ENCODE measurements around the gene IL17RC. TPM values are rescaled to one million over a fixed set of nuclear protein-coding genes. Genes with fewer than 3 reads are reported as not detected.

The IL17RC gene
- total RNA-seq, 4 donors from 2014 or later = 60.4 to 68.4 (median 65.1) TPM

GRCh38 chr3:9949626-9950025, 32.7 kb downstream of the IL17RC start:
- Histone ChIP-seq H3K27ac (no peak overlapping the region), H3K4me3 (no peak overlapping the region), H3K27me3 (no peaks in the 10 kb centered on the region), H3K36me3 (peaks cover 0 to 23% (median 0%) of the 10 kb centered on the region in 3 donors), H3K9me3 (no peaks in the 10 kb centered on the region), H3K4me1 (peaks cover 0 to 40% (median 15%) of the 10 kb centered on the region in 4 donors)
- 58 to 69% methylated on average over 5 to 9 of the region's 9 CpGs for WGBS, 2 donors
- no peak for DNase-seq (ENCODE audit: low spot score in 2 of 2)
- TF ChIP-seq CTCF (IDR thresholded peaks at IDR 0.05) (no peak), EP300 (IDR thresholded peaks at IDR 0.05) (no peak), POLR2A (IDR thresholded peaks at IDR 0.05) (no peak)

- H3K27ac ChIP-seq = no peak overlapping the region
- TF ChIP-seq EP300 (IDR thresholded peaks at IDR 0.05) (no peak), POLR2A (IDR thresholded peaks at IDR 0.05) (no peak), CTCF (IDR thresholded peaks at IDR 0.05) (no peak)
- H3K4me1 ChIP-seq = peaks cover 0 to 40% (median 15%) of the 10 kb centered on the region in 4 donors
- WGBS, 2 donors = 44 to 48% methylated on average over 6 to 7 of the region's 7 CpGs
- no peaks in the 10 kb centered on the region for H3K27me3 ChIP-seq
- H3K4me3 ChIP-seq = peak overlapping the region in 1 of 4 donors; percentile 50
- DNase-seq (ENCODE audit: low spot score in 2 of 2) = no peak
- H3K36me3 ChIP-seq = peaks cover 0 to 21% (median 0%) of the 10 kb centered on the region in 3 donors
- no peaks in the 10 kb centered on the region for H3K9me3 ChIP-seq
Measured at GRCh38 chr3:9951126-9951525, 34.2 kb downstream of the IL17RC start.

GRCh38 chr3:9951598-9951961, 34.7 kb downstream of the IL17RC start:
- Histone ChIP-seq H3K4me1 (peaks cover 0 to 38% (median 15%) of the 10 kb centered on the region in 4 donors), H3K36me3 (peaks cover 0 to 21% (median 0%) of the 10 kb centered on the region in 3 donors), H3K27me3 (no peaks in the 10 kb centered on the region), H3K4me3 (peak overlapping the region; percentile 23 to 60 (median 42)), H3K9me3 (no peaks in the 10 kb centered on the region), H3K27ac (no peak overlapping the region)
- no peak for DNase-seq (ENCODE audit: low spot score in 2 of 2)
- TF ChIP-seq EP300 (IDR thresholded peaks at IDR 0.05) = no peak
- no peak for TF ChIP-seq POLR2A (IDR thresholded peaks at IDR 0.05)
- TF ChIP-seq CTCF (IDR thresholded peaks at IDR 0.05) = no peak
- WGBS, 2 donors = 29 to 41% methylated on average over 10 of the region's 10 CpGs

- peaks cover 0 to 38% (median 15%) of the 10 kb centered on the region in 4 donors for H3K4me1 ChIP-seq
- peaks cover 0 to 21% (median 0%) of the 10 kb centered on the region in 3 donors for H3K36me3 ChIP-seq
- no peak for DNase-seq (ENCODE audit: low spot score in 2 of 2)
- H3K9me3 ChIP-seq = no peaks in the 10 kb centered on the region
- TF ChIP-seq EP300 (IDR thresholded peaks at IDR 0.05) (no peak), CTCF (IDR thresholded peaks at IDR 0.05) (no peak), POLR2A (IDR thresholded peaks at IDR 0.05) (no peak)
- H3K27me3 ChIP-seq = no peaks in the 10 kb centered on the region
- H3K27ac ChIP-seq = peak within 1 kb of the TSS in 1 of 4 donors; percentile 55
- H3K4me3 ChIP-seq = peak within 1 kb of the TSS; percentile 23 to 60 (median 42)
- 4 to 8% methylated on average over 42 to 43 of the region's 52 CpGs for WGBS, 2 donors
Measured at GRCh38 chr3:9951962-9952805, 35.3 kb downstream of the IL17RC start, which contains the start of gene PRRT3. Gene PRRT3 (minus strand): TSS chr3:9952408. CDS start chr3:9950115, 2,293 bp downstream.

- no peak for DNase-seq (ENCODE audit: low spot score in 2 of 2)
- H3K4me3 ChIP-seq = no peak overlapping the region
- H3K9me3 ChIP-seq = no peaks in the 10 kb centered on the region
- peaks cover 0 to 12% (median 0%) of the 10 kb centered on the region in 3 donors for H3K36me3 ChIP-seq
- no peaks in the 10 kb centered on the region for H3K27me3 ChIP-seq
- TF ChIP-seq EP300 (IDR thresholded peaks at IDR 0.05) = no peak
- no peak for TF ChIP-seq POLR2A (IDR thresholded peaks at IDR 0.05)
- TF ChIP-seq CTCF (IDR thresholded peaks at IDR 0.05) = no peak
- 47 to 52% methylated on average over 12 of the region's 12 CpGs for WGBS, 2 donors
- H3K27ac ChIP-seq = no peak overlapping the region
- peaks cover 0 to 26% (median 10%) of the 10 kb centered on the region in 4 donors for H3K4me1 ChIP-seq
Measured at GRCh38 chr3:9955067-9955502, 38.2 kb downstream of the IL17RC start.
